ENCODE data around the gene NEMP2.

DNA sequence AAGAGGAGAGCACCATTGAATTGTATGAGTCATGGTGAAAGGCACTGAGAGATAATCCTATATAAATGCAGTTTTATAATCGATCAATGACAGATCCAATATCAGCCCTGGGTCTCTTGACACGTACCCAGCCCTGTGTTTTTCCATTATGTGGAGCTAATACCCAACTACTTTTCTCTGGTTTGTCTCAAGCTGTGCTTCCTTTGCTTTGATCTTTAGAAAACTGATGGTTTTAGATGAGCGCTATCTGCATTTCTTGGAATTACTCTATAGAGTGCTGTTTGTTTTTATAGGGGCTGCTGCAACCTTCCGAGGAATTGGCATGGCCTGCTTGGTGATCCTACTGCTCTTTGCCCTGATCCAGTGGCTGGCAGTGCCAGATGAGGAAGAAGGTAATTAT lies 45.0 kb downstream of the NEMP2 start:
- TF ChIP-seq, protein P1, sequence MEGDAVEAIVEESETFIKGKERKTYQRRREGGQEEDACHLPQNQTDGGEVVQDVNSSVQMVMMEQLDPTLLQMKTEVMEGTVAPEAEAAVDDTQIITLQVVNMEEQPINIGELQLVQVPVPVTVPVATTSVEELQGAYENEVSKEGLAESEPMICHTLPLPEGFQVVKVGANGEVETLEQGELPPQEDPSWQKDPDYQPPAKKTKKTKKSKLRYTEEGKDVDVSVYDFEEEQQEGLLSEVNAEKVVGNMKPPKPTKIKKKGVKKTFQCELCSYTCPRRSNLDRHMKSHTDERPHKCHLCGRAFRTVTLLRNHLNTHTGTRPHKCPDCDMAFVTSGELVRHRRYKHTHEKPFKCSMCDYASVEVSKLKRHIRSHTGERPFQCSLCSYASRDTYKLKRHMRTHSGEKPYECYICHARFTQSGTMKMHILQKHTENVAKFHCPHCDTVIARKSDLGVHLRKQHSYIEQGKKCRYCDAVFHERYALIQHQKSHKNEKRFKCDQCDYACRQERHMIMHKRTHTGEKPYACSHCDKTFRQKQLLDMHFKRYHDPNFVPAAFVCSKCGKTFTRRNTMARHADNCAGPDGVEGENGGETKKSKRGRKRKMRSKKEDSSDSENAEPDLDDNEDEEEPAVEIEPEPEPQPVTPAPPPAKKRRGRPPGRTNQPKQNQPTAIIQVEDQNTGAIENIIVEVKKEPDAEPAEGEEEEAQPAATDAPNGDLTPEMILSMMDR (conservative IDR thresholded peaks at IDR 0.05) = no peak
- no peak for TF ChIP-seq ZFX (IDR thresholded peaks at IDR 0.05)
